Ascending aorta (tissue), 2 donors: Measurements from ENCODE around the gene IRAK1BP1. TPM values are rescaled to one million over a fixed set of nuclear protein-coding genes. Genes with fewer than 3 reads are reported as not detected.
A peak's percentile ranks its signal among the peaks of the same experiment; 100 is the strongest.

Experiments
- DNase-seq, 2 donors: peaks; one replicate each; pipeline ENCODE4 v3.0.0-alpha.2; 2019; ENCODE audit warnings: low spot score in 2 of 2
- H3K27ac ChIP-seq, 2 donors: fragments of 200-600 bp; sonication (generic); one replicate each; pipeline ENCODE4 v1.5.1; 2016 to 2017; ENCODE audit warnings: mild to moderate bottlenecking in 1 of 2
- H3K27me3 ChIP-seq: fragments of 200-600 bp; sonication (generic); one replicate; pipeline ENCODE4 v1.5.1; 2017
- H3K36me3 ChIP-seq, 2 donors: fragments of 200-600 bp; sonication (generic); one replicate each; pipeline ENCODE4 v1.5.1; 2016
- H3K4me1 ChIP-seq, 2 donors: fragments of 200-600 bp; sonication (generic); one replicate each; pipeline ENCODE4 v1.5.1; 2016 to 2017; ENCODE audit warnings: mild to moderate bottlenecking in 1 of 2
- H3K4me3 ChIP-seq, 2 donors: fragments of 200-600 bp; sonication (generic); one replicate each; pipeline ENCODE4 v1.5.1; 2016 to 2017; ENCODE audit warnings: mild to moderate bottlenecking in 1 of 2
- H3K9me3 ChIP-seq, 2 donors: fragments of 200-600 bp; sonication (generic); one replicate each; pipeline ENCODE4 v1.5.1; 2016
- intact Hi-C: fragments of 100-400 bp; cut with DNase I; formaldehyde crosslinking; loops from one replicate; pipeline ENCODE4 v1.15.1; 2023
- total RNA-seq: library from RNA; depleted of rRNA; stranded (reverse); fragments of >200 nt; gene quantifications from one replicate; pipeline ENCODE4 v1.1.0, GENCODE V29; 2016
- TF ChIP-seq, protein P1 (sequence below), 3 experiments: fragments of 200-600 bp in 2 of 3; fragments of 450-650 bp in 1 of 3; sonication (generic) in 2 of 3; IDR thresholded peaks; one replicate each; pipeline ENCODE4 v1.5.1; 2016 to 2019; ENCODE audit warnings: antibody characterized with exemption in 3 of 3, mild to moderate bottlenecking in 1 of 3, moderate library complexity in 1 of 3

IRAK1BP1 gene, protein sequence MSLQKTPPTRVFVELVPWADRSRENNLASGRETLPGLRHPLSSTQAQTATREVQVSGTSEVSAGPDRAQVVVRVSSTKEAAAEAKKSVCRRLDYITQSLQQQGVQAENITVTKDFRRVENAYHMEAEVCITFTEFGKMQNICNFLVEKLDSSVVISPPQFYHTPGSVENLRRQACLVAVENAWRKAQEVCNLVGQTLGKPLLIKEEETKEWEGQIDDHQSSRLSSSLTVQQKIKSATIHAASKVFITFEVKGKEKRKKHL
- 2.7 TPM for total RNA-seq

DNA sequence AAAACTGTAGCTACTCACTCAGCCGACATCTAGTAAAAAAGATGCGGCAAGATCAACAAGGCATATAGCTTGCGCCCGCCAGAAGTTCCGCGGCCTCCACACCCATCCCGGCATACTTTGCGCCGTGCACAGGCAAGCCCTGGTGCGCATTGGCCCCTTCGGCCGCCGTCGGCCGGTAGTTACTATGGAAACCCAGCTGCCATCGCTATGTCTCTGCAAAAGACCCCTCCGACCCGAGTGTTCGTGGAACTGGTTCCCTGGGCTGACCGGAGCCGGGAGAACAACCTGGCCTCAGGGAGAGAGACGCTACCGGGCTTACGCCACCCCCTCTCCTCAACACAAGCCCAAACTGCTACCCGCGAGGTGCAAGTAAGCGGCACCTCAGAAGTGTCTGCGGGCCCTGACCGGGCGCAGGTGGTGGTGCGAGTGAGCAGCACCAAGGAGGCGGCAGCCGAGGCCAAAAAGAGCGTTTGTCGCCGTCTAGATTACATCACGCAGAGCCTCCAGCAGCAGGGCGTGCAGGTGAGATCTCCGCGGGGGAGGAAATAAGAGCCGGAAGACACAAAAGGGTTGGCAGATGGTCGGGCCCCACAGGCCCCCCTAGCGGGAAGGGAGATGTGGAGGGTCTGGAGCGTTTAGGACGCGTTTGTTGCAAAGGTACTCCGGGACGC, at the start of gene IRAK1BP1:
IRAK1BP1 (plus strand) TSS at position 182 of the 671 bp plus-strand sequence; CDS start at position 208, 26 bp downstream.
- Histone ChIP-seq H3K4me1 (peaks cover 0 to 2% of the 10 kb centered on the region in 2 donors), H3K4me3 (peak within 1 kb of the TSS; percentile 88 to 92), H3K9me3 (no peaks in the 10 kb centered on the region), H3K36me3 (no peaks in the 10 kb centered on the region), H3K27me3 (no peaks in the 10 kb centered on the region), H3K27ac (no peak within 1 kb of the TSS)
- TF ChIP-seq, protein P1, sequence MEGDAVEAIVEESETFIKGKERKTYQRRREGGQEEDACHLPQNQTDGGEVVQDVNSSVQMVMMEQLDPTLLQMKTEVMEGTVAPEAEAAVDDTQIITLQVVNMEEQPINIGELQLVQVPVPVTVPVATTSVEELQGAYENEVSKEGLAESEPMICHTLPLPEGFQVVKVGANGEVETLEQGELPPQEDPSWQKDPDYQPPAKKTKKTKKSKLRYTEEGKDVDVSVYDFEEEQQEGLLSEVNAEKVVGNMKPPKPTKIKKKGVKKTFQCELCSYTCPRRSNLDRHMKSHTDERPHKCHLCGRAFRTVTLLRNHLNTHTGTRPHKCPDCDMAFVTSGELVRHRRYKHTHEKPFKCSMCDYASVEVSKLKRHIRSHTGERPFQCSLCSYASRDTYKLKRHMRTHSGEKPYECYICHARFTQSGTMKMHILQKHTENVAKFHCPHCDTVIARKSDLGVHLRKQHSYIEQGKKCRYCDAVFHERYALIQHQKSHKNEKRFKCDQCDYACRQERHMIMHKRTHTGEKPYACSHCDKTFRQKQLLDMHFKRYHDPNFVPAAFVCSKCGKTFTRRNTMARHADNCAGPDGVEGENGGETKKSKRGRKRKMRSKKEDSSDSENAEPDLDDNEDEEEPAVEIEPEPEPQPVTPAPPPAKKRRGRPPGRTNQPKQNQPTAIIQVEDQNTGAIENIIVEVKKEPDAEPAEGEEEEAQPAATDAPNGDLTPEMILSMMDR (IDR thresholded peaks at IDR 0.05) = no peak
- DNase-seq = peak; percentile 17 to 85
- intact Hi-C loops = no loop called here

DNA sequence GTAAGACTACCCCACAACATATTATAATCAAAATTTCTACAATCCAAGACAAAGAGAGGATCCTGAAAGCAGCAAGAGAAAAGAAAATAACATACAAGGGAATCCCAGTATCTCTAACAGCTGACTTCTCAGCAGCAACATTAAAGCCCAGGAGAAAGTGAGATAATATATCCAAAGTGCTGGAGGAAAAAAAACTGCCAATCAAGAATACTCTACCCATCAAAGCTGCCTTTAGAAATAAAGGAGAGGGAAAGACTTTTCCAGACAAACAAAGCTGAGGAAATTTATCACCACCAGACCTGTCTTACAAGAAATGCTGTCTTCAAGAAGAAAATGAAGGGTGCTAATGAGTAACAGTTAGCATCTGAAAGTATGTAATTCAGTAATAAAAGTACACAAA, 43.3 kb upstream of the IRAK1BP1 start:
- Histone ChIP-seq H3K4me1 (no peaks in the 10 kb centered on the region), H3K27ac (no peak overlapping the region), H3K4me3 (no peak overlapping the region), H3K36me3 (no peaks in the 10 kb centered on the region), H3K27me3 (no peaks in the 10 kb centered on the region), H3K9me3 (peaks cover 0 to 7% of the 10 kb centered on the region in 2 donors)
- intact Hi-C loops = no loop called here
- TF ChIP-seq, protein P1 (IDR thresholded peaks at IDR 0.05) = no peak
- no peak for DNase-seq

DNA sequence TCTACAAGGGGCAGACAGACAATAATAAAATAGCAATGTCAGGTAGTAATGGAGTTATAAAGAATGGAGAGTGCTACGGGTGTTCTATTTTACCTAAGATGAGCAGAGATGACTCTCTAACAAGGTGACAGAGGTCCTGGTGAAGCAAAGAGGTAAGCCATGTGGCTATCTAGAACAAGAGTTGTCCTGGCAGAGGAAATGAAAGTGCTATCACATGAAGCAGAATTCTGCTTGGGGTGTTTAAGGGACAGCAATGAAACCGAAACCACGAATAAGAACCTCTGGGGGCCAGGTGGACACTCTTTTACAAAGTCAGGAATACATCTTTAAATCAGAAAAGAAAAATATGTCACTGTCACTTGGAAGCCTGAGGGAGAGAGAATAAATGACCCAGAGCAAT, 37.9 kb upstream of the IRAK1BP1 start:
- no peaks in the 10 kb centered on the region for H3K27me3 ChIP-seq
- no peak for DNase-seq
- no peaks in the 10 kb centered on the region for H3K36me3 ChIP-seq
- TF ChIP-seq, protein P1 (IDR thresholded peaks at IDR 0.05) = no peak
- H3K4me3 ChIP-seq = no peak overlapping the region
- intact Hi-C loops = no loop called here
- no peaks in the 10 kb centered on the region for H3K4me1 ChIP-seq
- H3K27ac ChIP-seq = no peak overlapping the region
- H3K9me3 ChIP-seq = no peaks in the 10 kb centered on the region

DNA sequence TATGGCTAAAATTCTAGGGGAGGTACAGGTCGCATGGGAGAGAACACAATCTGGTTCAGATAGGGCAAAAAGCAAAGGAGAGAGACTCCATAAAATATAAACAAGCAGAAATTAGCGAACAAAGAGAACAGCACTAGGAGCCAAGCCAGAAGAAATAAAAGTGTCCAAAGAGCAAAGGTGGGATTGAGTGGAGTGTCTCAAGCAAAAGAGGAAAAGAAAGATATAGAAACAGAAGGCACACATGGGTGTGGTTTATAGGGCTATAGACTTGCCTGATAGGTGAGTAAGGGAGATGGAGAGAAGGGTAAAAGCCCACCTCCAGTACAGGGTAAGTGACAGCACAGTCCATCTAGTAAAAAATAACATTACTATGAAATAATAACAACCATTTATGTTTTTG, 36.5 kb upstream of the IRAK1BP1 start:
- intact Hi-C loops = no loop called here
- Histone ChIP-seq H3K27ac (no peak overlapping the region), H3K9me3 (no peaks in the 10 kb centered on the region), H3K4me3 (no peak overlapping the region), H3K36me3 (no peaks in the 10 kb centered on the region), H3K27me3 (no peaks in the 10 kb centered on the region), H3K4me1 (no peaks in the 10 kb centered on the region)
- DNase-seq = no peak
- TF ChIP-seq, protein P1 (IDR thresholded peaks at IDR 0.05) = no peak

DNA sequence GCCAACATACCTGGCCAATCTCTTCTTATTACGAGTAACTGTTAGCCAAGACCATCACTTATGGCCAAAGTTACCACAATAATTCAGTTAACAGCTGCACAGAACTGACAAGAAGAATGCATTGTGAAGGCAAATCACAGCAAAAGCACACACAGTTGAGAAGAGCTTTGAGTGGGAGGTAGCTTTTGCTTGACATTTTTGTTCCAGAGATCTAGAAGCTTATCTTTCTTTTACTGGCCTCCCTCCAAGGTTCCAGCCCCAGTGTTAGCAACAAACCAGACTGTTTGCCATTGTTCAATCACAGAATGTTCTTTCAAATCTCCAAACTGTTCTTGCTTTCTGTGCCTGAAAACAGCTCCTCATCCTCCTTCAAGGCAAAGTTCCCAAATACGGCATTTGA, 35.9 kb upstream of the IRAK1BP1 start:
- H3K9me3 ChIP-seq = no peaks in the 10 kb centered on the region
- no peak overlapping the region for H3K4me3 ChIP-seq
- no peak overlapping the region for H3K27ac ChIP-seq
- no peaks in the 10 kb centered on the region for H3K36me3 ChIP-seq
- H3K27me3 ChIP-seq = no peaks in the 10 kb centered on the region
- H3K4me1 ChIP-seq = no peaks in the 10 kb centered on the region
- DNase-seq = no peak
- TF ChIP-seq, protein P1 (IDR thresholded peaks at IDR 0.05) = no peak
- intact Hi-C loops = no loop called here
